Loucy (cell line): ENCODE results near the gene CEP152.

Source experiments
- CTCF ChIP-seq: fragments of 200-600 bp; sonication (generic); conservative IDR thresholded peaks from 2 replicates; pipeline ENCODE4 v1.5.1; 2014; ENCODE audit warnings: mild to moderate bottlenecking, antibody characterized with exemption, low read length
- EZH2phosphoT487 ChIP-seq: fragments of 200-600 bp; IDR thresholded peaks from 2 replicates; pipeline ENCODE4 v1.6.1; 2018; ENCODE audit warnings: antibody characterized with exemption, mild to moderate bottlenecking, moderate library complexity, borderline replicate concordance

- no peak for TF ChIP-seq CTCF
- TF ChIP-seq EZH2phosphoT487 = no peak
Observed at GRCh38 chr15:48688493-48688892, 122.4 kb downstream of the CEP152 start.
